RWPE1 (cell line): ENCODE measurements around the gene BCL7C.
"Not testable (repeated sequence)": the region's sequence is repeated elsewhere in the genome, so short reads cannot be mapped to it uniquely, and the experiment has no call there.

Experiments
- CTCF ChIA-PET: fragments of 350-600 bp; sonication (Branson Sonifier 250); formaldehyde crosslinking; extraction: SDS; loops from one replicate; lab custom pipeline; 2021; lab: Yijun Ruan, JAX
- POLR2A ChIA-PET: fragments of 400-600 bp; formaldehyde crosslinking; extraction: SDS; loops from one replicate; lab custom pipeline; 2020; ENCODE audit warnings: antibody characterized with exemption; ENCODE audit not compliant: low non-redundant PET; lab: Yijun Ruan, JAX
- DNase-seq: peaks from one replicate; pipeline ENCODE4 v3.0.0; 2012; ENCODE audit warnings: low spot score
- H3K27ac ChIP-seq: fragments of 450-650 bp; 2 replicates; pipeline ENCODE4 v1.5.1; 2017
- TF ChIP-seq, protein P1 (sequence below): fragments of 450-650 bp; conservative IDR thresholded peaks from 2 replicates; pipeline ENCODE4 v1.5.1; 2017; ENCODE audit warnings: low read depth, mild to moderate bottlenecking

Gene BCL7C

DNA sequence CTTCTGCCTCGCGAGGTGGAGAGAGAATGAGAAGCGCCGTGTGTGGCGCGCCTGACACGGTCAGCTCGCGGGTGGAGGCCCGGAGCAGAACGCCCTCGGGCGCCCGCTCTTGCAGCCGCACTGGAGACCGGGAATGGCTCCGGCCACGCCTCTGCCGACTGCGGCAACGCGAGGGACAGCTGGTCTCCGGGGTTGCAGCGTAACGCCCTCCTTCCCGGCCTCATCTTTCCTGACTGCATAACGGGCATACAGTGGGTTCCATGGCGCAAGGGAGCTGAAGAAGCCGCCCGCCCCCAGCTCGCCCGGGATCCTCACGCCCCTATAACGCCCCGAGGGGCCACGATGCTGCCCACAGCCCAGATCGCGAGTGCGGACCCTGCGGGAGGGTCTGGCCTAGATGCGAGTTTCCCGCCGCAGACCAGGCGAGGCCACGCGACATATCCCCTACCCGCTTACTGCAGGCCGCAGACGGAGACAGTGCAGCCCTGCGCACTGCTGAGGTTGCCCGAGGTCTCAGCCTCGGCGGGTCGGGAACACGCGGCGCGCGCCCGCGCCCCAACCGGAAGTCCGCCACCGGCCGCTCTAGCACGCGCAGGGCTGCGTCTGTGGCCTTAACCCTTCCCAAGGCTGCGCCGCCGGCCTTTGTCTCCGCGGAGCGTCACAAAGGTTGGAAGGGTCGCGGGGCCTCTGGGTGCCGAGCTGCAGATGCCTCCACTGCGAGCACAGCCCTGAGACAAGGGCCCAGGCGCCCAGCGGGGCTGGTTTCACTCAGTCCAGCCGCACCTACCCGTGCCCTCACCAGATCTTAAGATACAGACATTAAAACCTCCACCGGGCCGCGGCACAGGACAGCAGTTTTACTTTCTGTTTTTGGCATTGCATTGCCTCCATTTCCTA lies 18.8 kb downstream of the BCL7C start:
- peak overlapping the region; percentile 88 for H3K27ac ChIP-seq
- CTCF ChIA-PET = interaction anchor here (0.7 to 2.8 kb wide), 6 partner anchors 26 to 61 kb away, joined by 3 to 13 read pairs (median 4); no protein-coding TSS in a partner anchor
- TF ChIP-seq, protein P1, sequence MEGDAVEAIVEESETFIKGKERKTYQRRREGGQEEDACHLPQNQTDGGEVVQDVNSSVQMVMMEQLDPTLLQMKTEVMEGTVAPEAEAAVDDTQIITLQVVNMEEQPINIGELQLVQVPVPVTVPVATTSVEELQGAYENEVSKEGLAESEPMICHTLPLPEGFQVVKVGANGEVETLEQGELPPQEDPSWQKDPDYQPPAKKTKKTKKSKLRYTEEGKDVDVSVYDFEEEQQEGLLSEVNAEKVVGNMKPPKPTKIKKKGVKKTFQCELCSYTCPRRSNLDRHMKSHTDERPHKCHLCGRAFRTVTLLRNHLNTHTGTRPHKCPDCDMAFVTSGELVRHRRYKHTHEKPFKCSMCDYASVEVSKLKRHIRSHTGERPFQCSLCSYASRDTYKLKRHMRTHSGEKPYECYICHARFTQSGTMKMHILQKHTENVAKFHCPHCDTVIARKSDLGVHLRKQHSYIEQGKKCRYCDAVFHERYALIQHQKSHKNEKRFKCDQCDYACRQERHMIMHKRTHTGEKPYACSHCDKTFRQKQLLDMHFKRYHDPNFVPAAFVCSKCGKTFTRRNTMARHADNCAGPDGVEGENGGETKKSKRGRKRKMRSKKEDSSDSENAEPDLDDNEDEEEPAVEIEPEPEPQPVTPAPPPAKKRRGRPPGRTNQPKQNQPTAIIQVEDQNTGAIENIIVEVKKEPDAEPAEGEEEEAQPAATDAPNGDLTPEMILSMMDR = no peak
- DNase-seq = peak; percentile 79
- POLR2A ChIA-PET = interaction anchor here (0.7 to 1.3 kb wide), 5 partner anchors 9 to 30 kb away, joined by 3 to 7 read pairs (median 6); no protein-coding TSS in a partner anchor

DNA sequence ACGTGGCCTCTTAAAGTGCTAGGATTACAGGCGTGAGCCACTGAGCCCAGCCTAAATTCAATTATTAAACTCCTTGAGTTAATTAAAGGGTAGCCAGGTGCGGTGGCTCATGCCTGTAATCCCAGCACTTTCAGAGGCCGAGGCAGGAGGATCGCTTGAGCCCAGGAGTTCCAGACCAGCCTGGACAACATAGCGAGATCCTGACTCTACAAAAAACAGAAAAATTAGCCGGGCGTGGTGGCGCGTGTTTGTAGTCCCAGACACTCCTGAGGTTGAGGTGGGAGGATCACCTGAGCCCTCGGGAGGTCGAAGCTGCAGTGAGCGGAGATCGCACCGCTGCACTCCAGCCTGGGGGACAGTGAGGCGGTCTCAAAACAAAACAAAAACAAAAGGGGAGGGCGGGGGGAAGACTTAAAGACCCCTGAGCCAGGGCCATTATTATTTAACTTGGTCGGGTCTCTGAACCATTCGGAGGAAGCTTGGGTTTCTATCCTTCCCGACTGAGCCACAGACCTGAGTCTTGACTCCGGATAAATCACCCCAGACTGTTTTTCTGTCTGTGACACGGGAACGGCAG lies 19.5 kb downstream of the BCL7C start:
- ChIA-PET CTCF (interaction anchor here (0.7 to 2.8 kb wide), 5 partner anchors 26 to 60 kb away, joined by 3 to 13 read pairs (median 4); no protein-coding TSS in a partner anchor), POLR2A (interaction anchor here (0.5 to 1.3 kb wide), 6 partner anchors 8 to 105 kb away, joined by 3 to 7 read pairs (median 5); no protein-coding TSS in a partner anchor)
- DNase-seq = no peak
- peak overlapping the region; percentile 88 for H3K27ac ChIP-seq
- TF ChIP-seq, protein P1 = no peak

DNA sequence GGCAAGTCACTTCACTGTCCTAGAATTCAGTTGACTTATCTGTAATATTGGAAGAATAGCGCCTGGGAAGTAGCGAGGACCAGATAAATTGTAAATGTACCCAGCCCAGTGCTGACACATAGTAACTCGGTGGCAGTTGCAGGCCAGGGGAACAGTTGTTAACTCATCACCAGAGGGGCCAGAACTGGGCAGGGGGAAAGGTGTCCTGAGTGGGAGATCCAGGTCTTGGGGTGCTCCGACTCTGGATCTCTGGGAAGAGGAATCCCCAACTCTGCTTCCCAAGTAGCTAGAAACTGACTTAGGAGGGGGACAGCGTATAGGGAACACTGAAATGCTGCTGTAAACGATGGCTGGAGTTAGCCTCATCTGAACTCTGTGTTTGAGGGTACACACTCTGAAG lies 23.0 kb downstream of the BCL7C start:
- POLR2A ChIA-PET = interaction anchor here (0.5 kb wide), 1 partner anchor 10 kb away, joined by 5 read pairs; no protein-coding TSS in a partner anchor
- TF ChIP-seq, protein P1 = no peak
- CTCF ChIA-PET = no interaction called here
- H3K27ac ChIP-seq = no peak overlapping the region
- no peak for DNase-seq

DNA sequence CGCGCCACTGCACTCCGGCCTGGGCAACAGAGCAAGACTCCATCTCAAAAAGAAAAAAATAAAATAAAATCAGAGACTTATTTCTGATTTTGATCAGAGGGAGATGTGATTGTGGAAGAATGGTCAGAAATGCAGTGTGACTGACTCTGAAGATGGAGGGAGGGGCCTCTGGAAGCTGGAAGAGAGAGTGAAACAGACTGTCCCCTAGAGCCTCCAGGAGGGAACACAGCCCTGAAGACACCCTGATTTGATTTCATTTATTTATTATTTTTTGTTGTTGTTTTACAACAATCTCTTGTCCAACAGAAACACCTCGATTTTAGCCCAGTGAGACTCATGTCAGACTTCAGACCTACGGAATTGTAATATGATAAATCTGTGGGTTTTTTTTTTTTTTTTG lies 26.1 kb downstream of the BCL7C start:
- DNase-seq = no peak
- TF ChIP-seq, protein P1 = no peak
- ChIA-PET CTCF (interaction anchor here (1.7 kb wide), 1 partner anchor 23 kb away, joined by 6 read pairs; no protein-coding TSS in a partner anchor), POLR2A (no interaction called here)
- no peak overlapping the region for H3K27ac ChIP-seq

DNA sequence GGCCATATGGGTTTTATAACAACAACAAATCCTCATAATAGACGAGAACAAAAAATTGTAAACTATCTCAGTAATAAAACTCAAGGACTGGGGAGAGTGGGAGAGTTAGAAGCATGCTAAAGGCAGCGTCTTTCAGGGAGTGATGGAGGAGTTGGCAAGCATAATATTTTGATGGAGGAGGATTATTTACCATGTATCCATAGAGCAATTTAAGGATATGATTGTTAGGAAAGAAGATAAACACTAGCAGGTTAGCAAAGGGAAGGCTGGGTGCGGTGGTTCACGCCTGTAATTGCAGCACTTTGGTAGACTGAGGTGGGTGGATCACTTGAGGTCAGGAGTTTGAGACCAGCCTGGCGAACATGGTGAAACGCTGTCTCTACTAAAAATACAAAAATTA lies 27.8 kb downstream of the BCL7C start:
- H3K27ac ChIP-seq = no peak overlapping the region
- POLR2A ChIA-PET = interaction anchor here (0.7 kb wide), 1 partner anchor 9 kb away, joined by 3 read pairs; no protein-coding TSS in a partner anchor
- DNase-seq = no peak
- TF ChIP-seq, protein P1 = no peak
- CTCF ChIA-PET = interaction anchor here (0.7 kb wide), 1 partner anchor 1906 kb away, joined by 3 read pairs; no protein-coding TSS in a partner anchor

DNA sequence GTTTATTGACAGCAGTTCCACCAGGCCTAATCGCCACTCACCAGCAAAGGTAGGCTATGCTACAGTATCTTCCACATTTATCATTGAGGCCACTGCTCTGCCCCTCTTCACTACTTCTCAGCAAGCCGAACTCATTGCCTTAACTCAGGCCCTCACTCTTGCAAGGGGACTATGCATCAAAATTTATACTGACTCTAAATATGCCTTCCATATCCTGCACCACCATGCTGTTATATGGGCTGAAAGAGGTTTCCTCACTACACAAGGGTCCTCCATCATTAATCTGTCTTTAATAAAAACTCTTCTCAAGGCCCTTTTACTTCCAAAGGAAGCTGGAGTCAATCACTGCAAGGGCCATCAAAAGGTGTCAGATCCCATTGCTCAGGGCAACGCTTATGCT lies 30.7 kb downstream of the BCL7C start:
- DNase-seq, POLR2A ChIA-PET, H3K27ac ChIP-seq: not testable (repeated sequence)
- CTCF ChIA-PET = interaction anchor here (0.6 to 0.7 kb wide), 2 partner anchors 18 to 170 kb away, joined by 3 to 4 read pairs; no protein-coding TSS in a partner anchor

DNA sequence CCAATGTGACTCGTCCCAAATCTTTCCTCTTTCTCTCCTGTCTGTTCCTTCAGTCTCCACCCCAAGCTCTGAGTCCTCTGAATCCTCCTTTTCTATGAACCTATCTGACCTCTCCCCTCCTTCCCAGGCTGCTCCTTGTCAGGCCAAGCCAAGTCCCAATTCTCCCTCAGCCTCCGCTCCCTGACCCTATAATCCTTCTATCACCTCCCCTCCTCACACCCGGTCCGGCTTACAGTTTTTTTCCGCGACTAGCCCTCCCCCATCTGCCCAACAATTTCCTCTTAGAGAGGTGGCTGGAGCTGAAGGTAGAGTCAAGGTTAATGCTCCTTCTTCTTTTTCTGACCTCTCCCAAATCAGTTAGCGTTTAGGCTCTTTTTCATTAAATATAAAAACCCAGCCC lies 33.1 kb downstream of the BCL7C start:
- CTCF ChIA-PET = interaction anchor here (1.6 kb wide), 1 partner anchor 16 kb away, joined by 5 read pairs; no protein-coding TSS in a partner anchor
- H3K27ac ChIP-seq, DNase-seq, POLR2A ChIA-PET: not testable (repeated sequence)
